GM13976 (cell line): Measurements from ENCODE around the gene GPN2.
"Not testable (repeated sequence)": the region's sequence is repeated elsewhere in the genome, so short reads cannot be mapped to it uniquely, and the experiment has no call there.

Source experiments
- DNase-seq: peaks from one replicate; pipeline ENCODE4 v3.0.0; 2012; ENCODE audit warnings: low spot score
- CTCF ChIP-seq: IDR thresholded peaks from 2 replicates; pipeline ENCODE4 v1.5.1; 2012; ENCODE audit warnings: borderline replicate concordance, mild to moderate bottlenecking; ENCODE audit not compliant: insufficient read depth; ENCODE audit errors: extremely low read depth, missing control alignments, control extremely low read depth
- in situ Hi-C: fragments of 300-500 bp; cut with MboI; formaldehyde crosslinking; loops from one replicate; pipeline ENCODE4 v1.12.0; 2022; ENCODE audit warnings: low sequenced_read_pairs, mixed read lengths, inconsistent platforms; ENCODE audit not compliant: unreplicated experiment

Gene GPN2

DNA sequence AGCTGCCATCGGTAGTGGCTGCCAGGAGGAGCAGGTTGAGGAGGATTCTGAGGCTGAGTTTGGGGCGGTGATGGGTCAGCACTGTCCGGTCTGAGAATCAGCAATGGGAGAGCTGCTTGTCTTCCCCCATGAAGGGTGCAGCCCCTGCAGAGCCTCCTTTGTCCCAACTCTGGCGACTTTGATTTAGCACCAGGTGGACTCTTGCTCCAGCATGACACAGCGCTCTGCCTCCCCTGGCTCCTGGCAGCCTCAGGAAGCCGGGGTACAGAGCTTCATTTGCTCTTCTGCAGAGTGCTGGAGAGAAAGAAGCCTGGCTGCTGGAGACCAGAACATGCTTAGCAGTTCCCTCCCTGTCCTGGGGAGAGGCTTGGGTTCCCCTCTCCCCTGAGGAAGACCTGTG, 50.3 kb downstream of the GPN2 start:
- no peak for TF ChIP-seq CTCF
- DNase-seq, result no peak
- in situ Hi-C loops, result no loop called here

DNA sequence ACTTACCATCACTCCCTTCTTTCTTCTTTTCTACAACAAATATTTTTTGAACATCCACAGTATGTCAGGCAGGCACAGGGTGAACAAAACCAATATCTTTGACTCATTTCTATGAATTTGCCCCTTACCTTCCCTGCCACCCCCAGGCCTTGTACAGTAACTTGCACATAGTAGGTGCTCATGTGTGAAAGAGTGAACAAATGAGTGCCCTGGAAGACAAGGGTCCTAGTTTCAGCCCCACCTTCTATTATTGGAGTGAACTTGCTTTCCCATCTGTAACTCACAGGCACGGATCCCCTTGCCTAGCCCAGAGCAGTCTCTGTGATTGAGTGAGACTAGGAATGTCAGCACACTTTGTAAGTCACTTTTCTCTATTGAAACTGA, 50.8 kb downstream of the GPN2 start:
- in situ Hi-C loops, result no loop called here
- DNase-seq, result no peak
- no peak for TF ChIP-seq CTCF

DNA sequence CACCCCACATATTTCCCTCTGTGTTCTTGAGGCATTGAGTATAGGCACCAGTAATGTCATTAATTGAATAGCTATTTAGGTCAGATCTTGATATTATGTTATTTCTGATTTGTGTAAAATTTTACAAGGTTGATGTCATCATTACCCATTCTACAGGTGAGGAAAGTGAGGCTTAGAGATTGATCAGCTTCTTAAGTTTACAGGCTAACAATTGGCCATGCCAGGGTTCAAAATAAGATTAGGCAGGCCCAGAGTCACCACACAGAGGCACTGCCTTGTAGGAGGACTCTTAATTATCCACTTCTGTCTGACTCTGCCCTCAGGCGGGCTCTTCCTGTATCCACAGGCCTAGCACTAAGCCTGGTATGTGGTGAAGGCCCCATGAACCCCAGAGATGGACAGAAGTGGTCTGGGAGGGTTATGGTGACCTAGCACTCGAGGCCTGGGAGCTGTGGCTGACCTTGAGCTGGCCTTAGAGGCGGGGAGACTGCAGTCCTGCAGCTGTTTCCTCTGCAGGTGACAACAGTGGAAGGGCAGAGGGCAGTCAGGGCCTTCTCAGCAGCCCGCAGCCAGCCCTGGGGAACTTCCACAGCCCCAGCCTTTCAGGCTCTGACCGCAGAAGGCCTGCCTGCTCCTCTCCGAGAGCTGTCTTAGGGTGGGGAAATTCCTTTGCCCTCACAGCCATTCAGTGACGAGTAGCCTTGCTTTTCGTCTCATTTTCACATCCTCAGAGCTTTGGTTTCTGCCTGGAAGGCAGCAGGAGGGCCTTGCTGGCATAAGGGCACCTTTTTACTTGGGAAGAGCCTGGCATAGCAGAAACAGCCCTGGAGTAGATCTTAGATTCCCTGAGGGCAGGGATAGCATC, 51.4 kb downstream of the GPN2 start:
- in situ Hi-C loops, result no loop called here
- TF ChIP-seq CTCF, result no peak
- DNase-seq, result peak; percentile 85

DNA sequence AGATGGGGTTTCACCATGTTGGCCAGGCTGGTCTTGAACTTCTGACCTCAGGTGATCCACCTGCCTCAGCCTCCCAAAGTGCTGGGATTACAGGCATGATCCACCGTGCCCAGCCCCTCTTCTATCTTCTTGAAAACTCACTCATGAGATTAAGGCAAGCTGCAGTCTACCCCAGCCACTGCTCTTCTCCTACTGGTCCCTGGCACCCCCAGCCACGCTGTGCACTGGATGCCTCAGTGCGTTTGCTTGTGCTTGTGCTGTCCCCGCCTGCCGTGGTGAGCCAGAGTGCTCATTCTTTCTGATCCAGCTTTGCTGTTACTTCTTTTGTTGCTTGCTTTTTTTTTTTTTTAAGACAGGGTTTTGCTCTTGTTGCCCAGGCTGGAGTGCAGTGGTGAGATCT, 52.4 kb downstream of the GPN2 start:
- in situ Hi-C loops, DNase-seq: not testable (repeated sequence)

DNA sequence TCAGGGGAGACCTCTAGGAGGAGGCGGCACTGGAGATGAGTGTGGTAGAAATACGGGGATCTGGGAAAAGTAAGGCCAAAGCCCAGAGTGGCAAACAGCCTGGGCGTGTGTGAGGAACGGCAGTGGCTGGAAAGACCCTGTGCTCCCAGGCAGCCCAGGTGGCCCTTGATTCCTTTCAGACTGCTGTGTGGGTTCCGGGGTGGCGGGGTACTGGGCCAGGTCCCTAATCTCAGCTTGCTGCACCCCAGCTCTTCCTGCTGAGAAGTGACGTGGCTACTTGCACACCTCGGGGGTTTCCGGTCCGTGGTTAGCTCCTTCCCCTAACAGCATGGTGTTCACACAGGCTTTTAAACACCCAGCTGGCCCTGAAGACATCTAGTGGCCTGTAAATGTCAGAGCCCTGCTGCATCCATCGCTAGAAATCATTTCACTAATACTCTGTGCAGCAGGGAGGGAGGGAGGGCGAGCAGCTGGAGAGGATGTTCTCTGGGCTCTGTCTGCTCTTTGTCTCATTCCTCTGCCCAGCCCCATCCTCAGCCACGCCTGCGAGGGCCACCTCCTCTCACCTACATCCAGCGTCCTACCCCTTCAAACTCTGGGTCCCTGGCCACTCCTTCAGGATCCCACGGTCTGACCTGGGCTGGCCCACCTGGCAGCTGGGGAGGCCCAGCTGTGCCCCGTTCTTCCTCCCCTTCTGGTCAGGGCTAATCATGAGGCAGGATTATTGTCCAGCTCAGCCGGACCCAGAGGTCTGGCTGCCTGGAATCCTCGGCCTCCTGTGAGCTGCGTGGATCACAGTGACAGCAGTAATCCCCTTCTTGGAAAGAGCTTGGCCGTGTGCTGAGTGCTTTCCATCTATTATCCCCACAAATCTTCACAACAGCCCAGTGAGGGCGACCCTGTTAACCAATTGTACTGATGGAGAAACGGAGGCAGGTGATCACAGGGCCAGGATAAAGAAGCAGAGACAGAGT, 56.4 kb downstream of the GPN2 start:
- in situ Hi-C loops, result no loop called here
- TF ChIP-seq CTCF, result peak; percentile 10
- peak; percentile 93 for DNase-seq

DNA sequence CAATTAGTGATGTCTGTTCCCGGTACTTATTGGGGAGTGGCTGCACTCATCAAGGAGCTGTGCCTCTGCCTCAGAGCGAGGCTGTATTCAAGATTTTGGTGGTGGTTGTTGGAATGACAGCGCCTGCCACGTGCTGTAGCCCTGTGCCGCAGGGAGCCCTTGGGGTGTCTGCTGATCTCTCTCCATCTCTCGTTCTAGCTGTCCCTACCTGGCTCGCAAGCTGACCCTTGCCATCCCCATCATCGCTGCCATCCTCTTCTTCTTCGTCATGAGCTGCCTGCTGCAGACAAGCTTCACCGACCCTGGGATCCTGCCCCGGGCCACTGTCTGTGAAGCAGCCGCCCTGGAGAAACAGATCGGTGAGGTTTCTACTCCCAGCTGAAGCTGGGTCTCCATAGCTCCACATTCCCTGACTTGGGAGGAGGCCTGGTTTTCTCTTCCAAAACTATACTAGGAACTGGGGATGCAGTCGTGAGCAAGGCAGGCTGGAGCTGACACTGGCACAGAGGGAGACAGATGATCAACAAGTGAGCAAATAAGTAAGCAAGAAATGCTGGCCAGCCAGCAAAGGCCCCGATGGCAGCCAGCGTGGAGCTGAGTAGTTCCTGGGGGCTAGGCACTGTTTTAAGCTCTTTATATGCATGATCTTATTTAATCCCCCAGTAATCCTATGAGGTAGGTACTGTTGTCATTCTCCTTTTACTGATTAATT, 57.7 kb downstream of the GPN2 start:
- no peak for DNase-seq
- in situ Hi-C loops, result no loop called here
- no peak for TF ChIP-seq CTCF
